Natural killer cell (primary cell): ENCODE data around the gene IFT43. TPM values are rescaled to one million over a fixed set of nuclear protein-coding genes. Genes with fewer than 3 reads are reported as not detected.

Experiments
- ATAC-seq, 3 donors: fragments of 150-1000 bp in 2 of 3; fragments of 200-7000 bp in 1 of 3; cut with Tn5 transposase; 1 replicate in 1 of 3; 2 replicates in 2 of 3; pipeline ENCODE4 v1.10.0; 2021; ENCODE audit warnings: mild to moderate bottlenecking in 2 of 3, moderate library complexity in 2 of 3
- DNase-seq, 2 donors: peaks; one replicate each; pipeline versions ENCODE4 v3.0.0 to v3.0.0-alpha.2; 2013 to 2021; ENCODE audit warnings: mixed read lengths in 1 of 2
- H3K27ac ChIP-seq: one replicate; pipeline ENCODE4 v1.5.1; 2013; ENCODE audit warnings: mild to moderate bottlenecking, low read length
- H3K27me3 ChIP-seq: one replicate; pipeline ENCODE4 v1.6.1; 2013; ENCODE audit warnings: low read length; ENCODE audit not compliant: control insufficient read depth, insufficient read depth
- H3K36me3 ChIP-seq: one replicate; pipeline ENCODE4 v1.6.1; 2013; ENCODE audit warnings: low read length; ENCODE audit not compliant: control insufficient read depth, insufficient read depth
- H3K4me1 ChIP-seq: one replicate; pipeline ENCODE4 v1.6.1; 2013; ENCODE audit warnings: low read length; ENCODE audit not compliant: control insufficient read depth, insufficient read depth
- H3K4me3 ChIP-seq: one replicate; pipeline ENCODE4 v1.5.1; 2013; ENCODE audit warnings: low read length
- H3K9me3 ChIP-seq: one replicate; pipeline ENCODE4 v1.6.1; 2013; ENCODE audit warnings: low read length; ENCODE audit not compliant: control insufficient read depth, insufficient read depth
- H3K27ac Mint-ChIP-seq, 2 donors: one replicate each; pipeline ENCODE4 v1.8.0; 2022; ENCODE audit warnings: mild to moderate bottlenecking in 2 of 2, mixed read lengths in 2 of 2, moderate library complexity in 1 of 2
- H3K27me3 Mint-ChIP-seq, 2 donors: one replicate each; pipeline ENCODE4 v1.8.0; 2022; ENCODE audit warnings: low read depth in 2 of 2, mixed read lengths in 2 of 2
- H3K36me3 Mint-ChIP-seq: one replicate; pipeline ENCODE4 v1.8.0; 2022; ENCODE audit warnings: mixed read lengths
- H3K4me1 Mint-ChIP-seq, 2 donors: one replicate each; pipeline ENCODE4 v1.8.0; 2022; ENCODE audit warnings: mixed read lengths in 2 of 2
- H3K4me3 Mint-ChIP-seq: one replicate; pipeline ENCODE4 v1.8.0; 2022; ENCODE audit warnings: mild to moderate bottlenecking, moderate library complexity, mixed read lengths
- H3K9me3 Mint-ChIP-seq, 2 donors: one replicate each; pipeline ENCODE4 v1.8.0; 2022; ENCODE audit warnings: mixed read lengths in 2 of 2
- whole genome bisulfite sequencing: methylation state at CpG from one replicate; pipeline ENCODE4 v1.1.7; 2013; ENCODE audit warnings: missing lambda C conversion rate; ENCODE audit not compliant: insufficient coverage; 5-methylcytosine and 5-hydroxymethylcytosine counted together
- intact Hi-C: fragments of 100-400 bp; cut with micrococcal nuclease; formaldehyde crosslinking; loops from one replicate; pipeline ENCODE4 v1.14.2; 2022
- total RNA-seq, 4 donors: library from RNA; stranded (reverse); fragments of 120-200 nt in 1 of 4; gene quantifications; one replicate each; pipeline versions ENCODE4 v1.2.3 to v1.2.4, GENCODE V29; 2013 to 2022
- TF ChIP-seq, protein P1 (sequence below): fragments of 200-600 bp; IDR thresholded peaks from one replicate; pipeline ENCODE4 v1.8.0; 2022; ENCODE audit warnings: antibody characterized with exemption

IFT43 gene
- total RNA-seq, 3 donors from 2014 or later (not counting 1 experiment from before 2014, with no cell fraction given), result 19.0 to 20.8 (median 20.7) TPM

DNA sequence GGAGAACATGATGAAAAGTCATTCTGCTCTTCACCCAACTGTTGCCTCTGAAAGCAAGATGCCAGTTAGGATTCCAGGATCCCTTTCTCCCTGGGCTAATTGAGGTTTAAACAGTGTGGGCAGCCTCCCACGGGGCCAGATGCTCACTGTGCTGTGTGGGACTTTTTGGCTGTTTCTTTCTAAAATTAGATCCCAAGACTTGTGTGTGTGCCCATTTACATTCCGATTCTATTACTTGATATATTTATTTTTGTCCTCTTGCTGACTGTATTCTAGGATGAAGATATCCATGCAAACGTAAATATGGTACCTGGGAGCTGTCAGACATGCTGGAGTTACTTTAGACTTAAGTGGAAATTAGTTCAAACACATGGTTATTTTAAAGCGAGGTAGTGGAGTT lies 6.2 kb downstream of the IFT43 start:
- intact Hi-C loops, result no loop called here
- H3K36me3 Mint-ChIP-seq, result peaks cover 27% of the 10 kb centered on the region

DNA sequence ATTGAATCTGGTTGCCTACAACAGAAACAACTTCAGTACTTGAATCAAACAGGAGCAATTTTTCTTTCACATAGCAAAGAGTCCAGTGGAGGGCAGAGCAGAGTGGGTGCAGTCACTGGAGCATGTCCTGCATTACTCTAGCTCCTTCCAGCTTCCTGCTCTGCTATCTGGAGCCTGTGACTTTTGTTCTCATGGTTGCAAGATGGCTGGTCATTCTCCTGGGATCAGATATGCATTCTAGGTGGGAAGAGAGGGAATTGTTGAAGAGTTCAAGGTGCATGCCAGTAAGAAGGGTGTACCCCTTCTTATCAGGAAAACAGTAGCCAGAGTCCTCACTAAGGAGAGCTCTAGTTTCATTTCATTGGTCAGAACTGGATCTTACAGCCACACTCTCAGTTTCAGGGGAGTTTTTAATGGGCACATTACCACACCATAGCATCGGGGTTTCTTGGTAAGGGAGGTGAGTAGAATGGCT lies 8.0 kb downstream of the IFT43 start:
- no peak overlapping the region for H3K27ac ChIP-seq
- H3K4me1 Mint-ChIP-seq, result no peaks in the 10 kb centered on the region
- TF ChIP-seq, protein P1, sequence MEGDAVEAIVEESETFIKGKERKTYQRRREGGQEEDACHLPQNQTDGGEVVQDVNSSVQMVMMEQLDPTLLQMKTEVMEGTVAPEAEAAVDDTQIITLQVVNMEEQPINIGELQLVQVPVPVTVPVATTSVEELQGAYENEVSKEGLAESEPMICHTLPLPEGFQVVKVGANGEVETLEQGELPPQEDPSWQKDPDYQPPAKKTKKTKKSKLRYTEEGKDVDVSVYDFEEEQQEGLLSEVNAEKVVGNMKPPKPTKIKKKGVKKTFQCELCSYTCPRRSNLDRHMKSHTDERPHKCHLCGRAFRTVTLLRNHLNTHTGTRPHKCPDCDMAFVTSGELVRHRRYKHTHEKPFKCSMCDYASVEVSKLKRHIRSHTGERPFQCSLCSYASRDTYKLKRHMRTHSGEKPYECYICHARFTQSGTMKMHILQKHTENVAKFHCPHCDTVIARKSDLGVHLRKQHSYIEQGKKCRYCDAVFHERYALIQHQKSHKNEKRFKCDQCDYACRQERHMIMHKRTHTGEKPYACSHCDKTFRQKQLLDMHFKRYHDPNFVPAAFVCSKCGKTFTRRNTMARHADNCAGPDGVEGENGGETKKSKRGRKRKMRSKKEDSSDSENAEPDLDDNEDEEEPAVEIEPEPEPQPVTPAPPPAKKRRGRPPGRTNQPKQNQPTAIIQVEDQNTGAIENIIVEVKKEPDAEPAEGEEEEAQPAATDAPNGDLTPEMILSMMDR, result no peak
- no peaks in the 10 kb centered on the region for H3K27me3 ChIP-seq
- H3K36me3 ChIP-seq, result peaks cover 13% of the 10 kb centered on the region
- peaks cover 29% of the 10 kb centered on the region for H3K36me3 Mint-ChIP-seq
- no peaks in the 10 kb centered on the region for H3K27me3 Mint-ChIP-seq
- H3K4me3 ChIP-seq, result no peak overlapping the region
- ATAC-seq (no peak), DNase-seq (no peak)
- no peaks in the 10 kb centered on the region for H3K9me3 Mint-ChIP-seq
- intact Hi-C loops, result no loop called here
- no CpG with 5 or more reads among the region's 1 CpG for whole genome bisulfite sequencing
- H3K4me3 Mint-ChIP-seq, result no peak overlapping the region
- no peaks in the 10 kb centered on the region for H3K4me1 ChIP-seq
- H3K9me3 ChIP-seq, result no peaks in the 10 kb centered on the region
- H3K27ac Mint-ChIP-seq, result no peak overlapping the region

More for the DNA sequence above, 6.2 kb downstream of the IFT43 start:
- no peaks in the 10 kb centered on the region for H3K27me3 Mint-ChIP-seq
- H3K27ac Mint-ChIP-seq, result no peak overlapping the region
- Histone ChIP-seq H3K4me1 (no peaks in the 10 kb centered on the region), H3K36me3 (peaks cover 7% of the 10 kb centered on the region), H3K4me3 (no peak overlapping the region), H3K27ac (no peak overlapping the region), H3K9me3 (no peaks in the 10 kb centered on the region), H3K27me3 (no peaks in the 10 kb centered on the region)
- ATAC-seq, result no peak
- no peaks in the 10 kb centered on the region for H3K9me3 Mint-ChIP-seq
- no peak for DNase-seq
- H3K4me3 Mint-ChIP-seq, result no peak overlapping the region
- TF ChIP-seq, protein P1, result no peak
- peaks cover 1% of the 10 kb centered on the region in 2 donors for H3K4me1 Mint-ChIP-seq
- 86% methylated on average over 4 of the region's 4 CpGs for WGBS

- peaks cover 21% of the 10 kb centered on the region for H3K36me3 Mint-ChIP-seq
- H3K27me3 Mint-ChIP-seq, result no peaks in the 10 kb centered on the region
- no peak overlapping the region for H3K4me3 Mint-ChIP-seq
- H3K9me3 Mint-ChIP-seq, result no peaks in the 10 kb centered on the region
- H3K27ac Mint-ChIP-seq, result no peak overlapping the region
- Histone ChIP-seq H3K4me3 (no peak overlapping the region), H3K9me3 (no peaks in the 10 kb centered on the region), H3K27ac (no peak overlapping the region), H3K4me1 (no peaks in the 10 kb centered on the region), H3K27me3 (no peaks in the 10 kb centered on the region), H3K36me3 (peaks cover 13% of the 10 kb centered on the region)
- H3K4me1 Mint-ChIP-seq, result no peaks in the 10 kb centered on the region
- intact Hi-C loops, result no loop called here
- ATAC-seq (no peak), DNase-seq (no peak)
- 95% methylated on average over 17 of the region's 17 CpGs for WGBS
- TF ChIP-seq, protein P1, result no peak
These were observed 9.9 kb downstream of the IFT43 start for GRCh38 chr14:75995372-75996041.

DNA sequence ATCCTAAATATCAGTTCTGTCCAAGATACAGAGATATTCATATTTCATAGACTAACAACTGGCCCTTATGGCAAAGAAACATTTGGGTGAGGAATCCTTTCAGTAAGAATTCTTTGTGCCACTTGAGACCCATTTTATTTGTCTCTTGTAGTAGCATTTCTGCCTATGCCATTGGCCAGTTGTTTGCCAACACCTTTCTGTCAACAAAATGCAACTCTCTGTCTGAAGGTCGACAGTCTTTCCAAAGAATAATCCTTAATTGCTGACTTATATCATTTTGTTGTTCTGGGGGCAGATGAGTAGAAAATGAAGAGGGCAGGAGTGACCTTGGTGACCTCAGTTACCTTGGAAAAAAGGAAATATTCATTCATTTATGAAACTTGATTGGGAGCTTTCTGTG lies 10.9 kb downstream of the IFT43 start:
- Mint-ChIP-seq H3K4me1 (no peaks in the 10 kb centered on the region), H3K27ac (no peak overlapping the region), H3K27me3 (no peaks in the 10 kb centered on the region), H3K4me3 (no peak overlapping the region), H3K9me3 (no peaks in the 10 kb centered on the region), H3K36me3 (peaks cover 20% of the 10 kb centered on the region)
- Histone ChIP-seq H3K27me3 (no peaks in the 10 kb centered on the region), H3K36me3 (peaks cover 13% of the 10 kb centered on the region), H3K9me3 (no peaks in the 10 kb centered on the region), H3K4me3 (no peak overlapping the region), H3K27ac (no peak overlapping the region), H3K4me1 (no peaks in the 10 kb centered on the region)
- ATAC-seq (no peak), DNase-seq (no peak)
- WGBS, result 78% methylated on average over 1 of the region's 1 CpG
- TF ChIP-seq, protein P1, result no peak
- intact Hi-C loops, result no loop called here
